Dedifferentiated amniotic fluid mesenchymal stem cell (primary cell): Measurements from ENCODE around the gene STMP1.

Source experiments
- DNase-seq: peaks from one replicate; pipeline ENCODE4 v3.0.0-alpha.2; 2016; ENCODE audit errors: extremely low spot score

Gene STMP1

DNA sequence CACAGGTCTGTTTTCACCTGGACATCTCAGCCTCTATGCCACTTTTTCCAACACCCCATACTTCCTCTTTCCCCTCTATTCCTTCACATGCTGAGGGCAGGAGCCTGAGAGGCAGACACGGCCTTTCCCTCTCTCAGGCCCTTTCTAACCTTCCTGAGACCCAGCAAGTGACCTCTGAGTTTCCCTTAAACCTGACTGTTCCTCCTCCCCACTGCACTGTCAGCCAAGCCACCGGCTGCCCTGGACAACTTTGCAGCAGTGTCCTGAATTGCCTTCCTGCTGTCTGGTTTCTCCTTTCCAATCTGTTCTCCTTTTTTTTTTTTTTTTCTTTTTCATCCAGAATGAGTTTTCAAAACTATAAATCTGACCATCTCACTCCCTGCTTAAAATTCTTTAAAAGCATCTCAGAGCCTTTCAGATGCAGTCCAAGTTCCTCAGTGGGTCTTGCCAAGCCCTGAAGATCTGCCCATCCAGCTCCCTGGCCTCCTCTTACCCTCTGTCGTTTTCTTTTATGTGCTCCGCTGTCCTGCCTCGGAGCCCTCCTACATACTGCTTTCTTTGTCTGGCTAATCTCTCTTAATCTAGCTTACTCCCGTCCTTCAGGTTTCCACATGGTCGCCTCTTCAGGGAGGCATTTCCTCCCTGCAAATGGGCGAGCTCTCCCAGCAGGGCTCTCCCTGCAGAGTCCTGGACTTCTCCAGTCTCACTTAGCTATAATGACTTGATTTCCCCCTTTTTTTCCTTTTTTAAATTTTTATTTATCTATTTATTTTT, 35.1 kb downstream of the STMP1 start:
- DNase-seq: no peak

GRCh38 chr7:135704074-135704473, 41.8 kb downstream of the STMP1 start:
- no peak for DNase-seq

DNA sequence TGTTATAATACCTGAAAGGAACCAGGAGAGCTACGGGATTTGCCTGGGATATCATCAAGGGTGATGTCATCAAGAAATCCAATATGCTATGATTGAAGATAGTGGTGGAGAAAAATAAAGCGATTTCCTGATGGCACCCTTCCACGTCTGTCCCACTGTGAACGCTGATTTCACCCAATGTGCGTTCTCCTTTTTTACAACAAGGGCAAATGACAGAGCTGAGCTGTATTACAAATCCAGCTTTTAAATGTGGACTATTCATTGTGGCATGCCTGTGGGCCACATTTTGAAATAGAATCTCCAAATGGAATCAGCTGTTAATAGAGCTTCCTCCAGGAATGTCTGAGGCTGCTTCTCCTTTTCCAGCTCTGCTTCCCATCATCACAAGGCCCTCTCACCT, 42.4 kb downstream of the STMP1 start:
- DNase-seq: no peak

DNA sequence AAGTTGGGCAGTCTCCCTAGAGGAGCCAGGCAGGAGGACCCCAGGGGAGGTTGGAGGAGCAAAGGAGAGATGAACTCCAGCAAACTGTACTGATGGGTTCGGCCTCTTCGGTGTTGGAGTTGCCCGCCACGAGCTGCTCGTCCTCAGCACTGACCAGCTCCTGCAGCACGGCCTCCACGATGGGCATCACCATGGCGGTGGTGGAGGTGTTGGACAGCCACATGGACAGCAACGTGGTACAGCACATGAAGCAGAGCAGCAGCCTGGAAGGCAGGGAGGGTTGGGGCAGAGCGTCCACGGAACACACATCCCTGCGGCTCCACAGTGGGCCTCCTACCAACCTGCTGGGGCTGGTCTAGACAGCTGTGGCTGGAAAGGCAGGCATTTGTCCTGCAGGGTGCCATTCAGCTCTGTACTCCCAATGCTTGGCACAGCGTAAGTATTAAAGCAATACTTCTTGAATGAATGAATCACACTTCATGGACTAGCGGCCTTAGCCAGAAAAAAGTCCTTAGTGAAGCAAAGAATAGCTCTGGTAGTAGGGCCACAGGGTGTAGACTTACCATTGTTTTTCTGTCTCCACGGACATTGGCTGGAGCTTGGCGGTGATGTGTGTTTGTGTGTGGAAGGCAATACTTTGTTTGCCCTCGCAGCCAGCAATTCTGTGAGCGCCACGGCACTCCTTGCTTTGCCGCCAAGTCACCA, 43.9 kb downstream of the STMP1 start:
- no peak for DNase-seq

GRCh38 chr7:135706858-135707569, 44.7 kb downstream of the STMP1 start:
- no peak for DNase-seq

DNA sequence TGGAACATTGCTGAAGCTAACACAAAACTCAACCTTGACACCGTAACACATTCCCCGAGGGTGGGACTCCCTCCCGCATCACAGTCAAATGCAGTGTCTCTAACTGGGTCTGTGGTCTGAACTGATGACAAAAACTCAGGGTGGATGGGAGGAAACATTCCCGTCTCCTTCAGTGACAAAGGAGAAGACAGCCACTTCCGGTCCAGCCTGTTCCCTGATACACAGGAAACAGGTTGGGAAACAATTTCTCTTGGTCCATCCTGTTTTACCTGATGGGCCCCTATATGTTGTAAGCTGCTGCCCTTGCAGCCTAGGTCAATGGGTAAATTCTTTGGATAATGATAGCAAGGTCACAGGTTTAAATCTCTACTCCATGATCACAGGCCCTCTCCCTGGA, 45.3 kb downstream of the STMP1 start:
- DNase-seq: no peak

GRCh38 chr7:135708041-135708440, 45.7 kb downstream of the STMP1 start:
- no peak for DNase-seq

- DNase-seq: no peak
Observed at GRCh38 chr7:135709508-135709907, 47.2 kb downstream of the STMP1 start.

GRCh38 chr7:135710417-135711138, 48.3 kb downstream of the STMP1 start:
- DNase-seq: no peak

- no peak for DNase-seq
Observed at GRCh38 chr7:135711139-135711469, 48.8 kb downstream of the STMP1 start.

GRCh38 chr7:135712182-135712782, 50.0 kb downstream of the STMP1 start:
- DNase-seq: no peak

GRCh38 chr7:135712796-135713195, 50.5 kb downstream of the STMP1 start:
- DNase-seq: no peak

DNA sequence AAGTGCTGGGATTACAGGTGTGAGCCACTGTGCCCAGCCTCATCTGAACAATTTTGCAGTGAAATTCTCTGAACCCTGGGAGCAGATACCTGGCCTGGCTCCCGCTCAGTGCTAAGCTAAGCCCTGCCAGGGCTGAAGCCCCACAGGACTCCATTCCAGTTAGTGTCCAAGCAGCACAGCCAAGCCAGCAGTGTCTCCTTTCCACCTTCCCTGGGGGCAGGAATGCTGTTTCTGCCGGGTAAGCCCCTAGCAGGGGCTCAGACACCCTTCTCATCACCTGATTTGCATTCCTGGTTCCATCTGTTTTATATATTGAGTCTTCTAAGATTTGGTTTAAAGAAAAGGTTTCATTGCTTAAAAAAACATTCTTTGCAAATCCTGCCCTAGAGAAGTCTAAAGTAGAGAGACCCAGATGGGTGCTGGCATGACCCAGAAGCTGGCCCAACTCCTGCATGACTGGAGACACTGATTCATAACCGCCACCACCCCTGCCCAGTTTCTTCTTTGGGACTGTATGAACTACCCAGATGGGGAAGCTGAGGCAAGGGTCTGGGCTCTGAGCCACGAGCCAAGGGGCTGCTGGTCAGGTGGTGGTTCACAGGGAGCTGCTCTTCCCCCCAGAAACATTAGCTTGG, 51.6 kb downstream of the STMP1 start:
- DNase-seq: peak; percentile 32

DNA sequence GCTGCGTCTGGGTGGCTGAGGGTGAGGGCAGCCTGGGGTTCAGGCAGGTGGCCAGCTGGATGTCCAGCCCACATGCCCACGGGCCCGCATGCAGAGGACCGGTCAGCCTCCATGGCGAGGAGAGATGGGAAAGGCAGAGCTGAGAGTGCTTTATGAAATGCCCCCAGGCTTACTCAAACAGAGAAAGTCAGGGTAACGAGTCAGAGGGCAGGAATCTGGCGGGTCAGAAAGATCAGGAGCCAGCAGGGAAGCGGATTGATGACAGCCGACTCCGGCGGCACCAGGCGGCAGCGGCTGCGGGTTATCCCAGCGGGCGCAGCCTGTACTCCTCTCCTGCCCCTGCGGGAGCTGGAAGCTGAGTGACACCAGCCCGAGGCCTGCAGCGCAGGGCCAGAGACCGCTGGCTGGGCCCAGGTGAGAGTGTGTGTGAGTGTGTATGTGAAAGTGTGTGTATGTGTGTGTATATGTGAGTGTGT, 52.3 kb downstream of the STMP1 start:
- peak; percentile 61 for DNase-seq

DNA sequence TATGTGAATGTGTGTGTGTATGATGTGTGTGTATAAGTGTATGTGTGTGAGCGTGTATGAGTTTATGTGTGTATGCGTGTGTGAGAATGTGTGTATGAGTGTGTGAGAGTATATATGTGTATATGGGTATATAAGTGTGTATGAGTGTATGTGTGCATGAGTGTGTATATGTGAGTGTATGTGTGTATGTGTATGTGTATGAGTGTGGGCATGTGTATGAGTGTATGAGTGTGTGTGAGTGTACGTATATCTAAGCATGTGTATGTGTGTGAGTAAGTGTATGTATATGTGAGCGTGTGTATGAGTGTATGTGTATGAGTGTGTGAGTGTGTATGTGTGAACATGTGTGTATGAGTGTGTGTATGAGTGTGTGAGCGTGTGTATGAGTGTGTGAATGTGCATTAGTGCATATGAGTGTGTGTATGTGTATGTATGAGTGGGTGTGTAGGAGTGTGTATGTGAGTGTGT, 52.8 kb downstream of the STMP1 start:
- no peak for DNase-seq

DNA sequence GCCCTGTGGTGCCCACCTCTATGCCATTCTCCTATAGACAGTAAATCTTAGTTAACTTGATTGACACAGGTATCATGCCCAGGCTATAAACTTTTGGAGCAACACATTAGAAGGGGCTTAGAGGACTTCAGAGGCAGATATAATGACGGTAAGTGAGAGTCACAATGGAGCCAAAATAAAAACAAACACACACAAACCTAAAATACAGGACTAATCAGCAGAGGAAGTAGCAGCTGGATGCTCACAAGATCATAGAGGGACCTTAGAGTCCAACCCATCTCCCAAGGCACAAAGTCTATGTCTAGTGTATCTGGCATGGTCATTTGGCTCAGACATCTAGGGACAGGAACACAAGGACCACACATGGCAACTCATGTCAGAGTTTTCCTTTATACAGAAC, 53.4 kb downstream of the STMP1 start:
- no peak for DNase-seq

DNA sequence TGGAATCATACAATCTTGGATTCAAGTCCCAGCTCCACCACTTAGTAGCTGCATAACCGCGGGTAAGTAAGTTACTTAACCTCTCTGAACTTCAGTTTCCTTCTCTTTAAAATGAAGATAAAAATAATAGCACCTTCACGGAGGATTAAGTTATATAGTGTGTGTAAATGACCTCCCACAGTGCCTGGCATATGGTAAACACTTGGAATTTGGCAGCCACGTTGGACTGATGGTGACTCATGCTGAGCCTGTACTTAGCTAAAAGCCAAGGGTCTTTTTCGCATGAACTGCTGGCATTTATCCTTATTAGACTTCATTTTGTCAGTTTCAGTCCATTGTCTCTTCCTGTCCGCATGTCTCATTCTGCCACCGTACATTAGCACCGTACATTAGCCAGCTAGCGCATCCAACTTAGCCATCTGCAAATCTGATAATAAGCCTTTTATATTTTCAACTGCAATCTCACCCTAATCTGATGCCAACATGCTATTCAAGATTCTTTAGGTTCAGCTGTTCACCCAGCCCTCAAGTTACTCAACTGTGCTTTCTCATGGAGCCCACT, 54.4 kb downstream of the STMP1 start:
- DNase-seq: no peak

DNA sequence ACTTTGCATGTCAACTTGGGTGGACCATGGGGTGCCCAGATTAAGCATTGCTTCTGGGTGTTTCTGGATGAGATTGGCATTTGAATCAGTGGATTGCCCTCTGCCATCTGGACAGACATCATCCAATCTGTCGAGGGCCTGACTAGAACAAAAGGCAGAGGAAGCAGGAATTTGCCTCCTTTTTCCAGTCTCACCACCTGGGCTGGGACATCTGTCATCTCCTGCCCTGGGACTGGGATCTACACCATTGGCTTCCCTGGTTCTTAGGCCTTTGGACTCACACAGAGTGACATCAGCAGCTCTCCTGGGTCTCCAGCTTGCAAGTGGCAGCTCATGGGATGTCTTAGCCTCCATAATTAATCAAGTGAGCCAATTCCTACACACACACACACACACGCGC, 55.4 kb downstream of the STMP1 start:
- DNase-seq: no peak

DNA sequence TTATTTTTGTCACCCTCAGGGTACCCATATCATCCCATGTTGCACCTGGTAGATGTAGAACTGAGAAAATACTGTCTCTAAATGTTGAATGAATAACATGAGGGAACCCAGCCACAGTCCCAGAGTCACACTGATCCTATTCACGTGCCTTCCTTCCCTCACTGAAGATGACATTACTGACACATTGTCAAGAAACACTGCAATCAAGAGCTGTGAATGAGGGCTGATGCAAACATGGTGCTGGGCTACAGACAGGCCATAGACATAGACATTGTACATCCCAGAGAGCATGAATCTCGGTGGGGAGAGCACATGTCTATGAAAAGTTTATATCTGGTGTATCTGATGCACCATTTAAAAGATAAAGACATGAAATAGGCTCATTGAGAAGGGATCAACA, 55.9 kb downstream of the STMP1 start:
- DNase-seq: no peak

GRCh38 chr7:135718794-135719437, 56.6 kb downstream of the STMP1 start:
- DNase-seq: no peak
